ENCODE data around the gene MNDA. TPM values are rescaled to one million over a fixed set of nuclear protein-coding genes. Genes with fewer than 3 reads are reported as not detected.

MNDA gene
- 2.1 TPM for total RNA-seq

DNA sequence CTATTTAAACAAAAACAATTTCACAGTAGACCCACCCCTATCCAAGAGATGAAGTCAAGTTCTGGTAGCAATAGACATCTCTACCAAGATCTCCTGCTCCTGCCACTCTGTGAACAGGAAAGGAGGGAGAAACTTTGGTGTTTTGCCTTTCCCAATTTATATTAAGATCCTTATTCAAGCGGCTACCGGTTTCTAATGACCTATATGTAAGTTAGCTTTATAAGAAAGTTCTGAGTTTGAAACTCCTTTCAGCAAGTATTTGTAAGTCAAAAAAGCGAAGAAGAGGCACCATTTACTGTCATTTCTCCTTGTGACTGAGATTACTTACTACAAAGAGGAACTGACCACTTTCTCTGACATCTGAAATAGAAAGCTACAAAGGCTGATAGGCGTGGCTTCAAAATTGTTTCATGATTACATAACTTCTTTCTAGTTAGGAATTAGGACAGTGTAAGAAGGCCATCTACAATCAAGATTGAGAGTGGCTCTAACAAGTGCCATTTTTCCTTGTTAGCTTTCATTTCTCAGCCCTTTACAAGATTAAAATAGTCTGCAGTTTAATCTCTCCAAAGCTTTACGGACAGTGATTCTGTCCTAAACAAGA lies at the start of gene MNDA:
Gene MNDA, plus strand, starts transcription at position 448 of the 604 bp plus-strand sequence. CDS start 10,803 bp downstream, outside the sequence.
- DNase-seq (ENCODE audit: low spot score): no peak

DNA sequence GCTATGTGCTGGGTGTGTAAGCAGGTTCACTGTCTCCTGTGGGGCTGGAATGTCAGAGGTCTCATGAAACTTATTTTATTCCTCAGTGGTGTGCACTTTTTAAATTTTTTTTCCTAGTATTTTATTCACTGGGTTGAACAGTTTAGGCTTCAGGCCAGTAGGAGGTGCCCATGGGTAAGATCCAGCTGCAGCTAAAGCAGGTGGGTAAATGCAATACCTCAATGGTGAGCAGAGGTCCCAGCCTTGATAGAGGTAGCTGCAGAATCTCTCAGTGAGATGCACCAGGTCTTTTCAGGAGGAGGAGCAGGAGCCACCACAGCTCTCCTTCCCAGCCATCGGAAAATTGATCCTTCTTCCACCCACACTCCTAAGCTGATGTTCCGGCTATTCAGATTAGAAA lies 37.5 kb upstream of the MNDA start:
- no peak for DNase-seq (ENCODE audit: low spot score)

GRCh38 chr1:158794247-158794646 lies 36.9 kb upstream of the MNDA start:
- no peak for DNase-seq (ENCODE audit: low spot score)

DNA sequence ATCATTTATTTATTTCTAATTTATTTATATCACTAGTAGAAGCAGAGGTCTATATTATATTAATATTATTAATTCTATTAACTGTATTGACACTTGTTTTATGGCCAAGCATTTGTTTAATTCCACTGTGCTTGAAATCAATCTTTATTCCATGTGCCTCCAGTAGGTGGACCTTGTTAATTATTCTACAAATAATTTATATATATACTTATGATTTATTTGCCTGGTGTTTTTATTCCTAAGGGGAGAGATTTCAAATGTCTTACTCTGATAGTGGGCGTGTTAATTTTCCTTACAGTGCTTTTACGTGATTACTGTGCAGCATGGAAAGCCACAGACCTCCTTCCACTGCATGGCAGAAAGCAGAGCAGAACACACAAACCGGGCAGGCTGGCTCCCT lies 32.6 kb upstream of the MNDA start:
- DNase-seq (ENCODE audit: low spot score): no peak

DNA sequence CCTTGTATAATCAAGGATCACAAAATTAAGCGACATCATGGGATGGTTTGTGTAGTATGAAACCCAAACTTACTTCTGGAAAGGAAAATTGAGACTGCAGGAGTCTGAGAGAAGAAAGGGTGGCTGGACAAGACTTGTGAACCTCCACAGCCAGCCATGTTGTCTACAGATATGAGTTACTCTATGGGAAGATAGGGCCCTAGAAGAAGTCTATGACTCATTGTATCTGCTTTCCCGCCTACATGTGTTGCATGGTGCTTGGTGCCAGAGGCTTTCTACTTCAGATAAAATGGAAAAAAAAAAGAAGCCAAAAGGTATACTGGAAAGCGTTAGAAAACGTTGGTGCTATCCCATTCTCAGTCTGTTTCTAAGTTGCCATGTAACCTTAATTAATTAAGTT lies 31.5 kb upstream of the MNDA start:
- DNase-seq (ENCODE audit: low spot score): no peak

DNA sequence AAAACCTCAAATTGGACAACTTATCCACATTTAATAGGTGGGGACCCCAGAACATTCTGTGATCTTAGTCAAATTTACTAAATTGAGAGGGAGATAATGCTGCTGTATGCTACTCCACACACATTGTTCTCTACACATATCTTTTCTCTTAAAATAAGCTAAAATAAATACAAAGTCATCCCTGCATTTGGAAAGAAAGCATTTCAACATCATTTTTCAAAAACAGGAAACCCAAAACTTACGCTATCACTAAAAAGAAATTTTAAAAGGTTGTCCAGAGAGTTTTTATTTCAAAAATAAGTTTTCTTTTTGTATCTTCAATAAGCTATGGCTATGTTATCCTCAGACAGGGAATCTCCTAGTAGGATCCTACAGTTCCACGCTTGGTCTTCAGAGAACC lies 30.6 kb upstream of the MNDA start:
- no peak for DNase-seq (ENCODE audit: low spot score)

- DNase-seq (ENCODE audit: low spot score): no peak
Observed at GRCh38 chr1:158801396-158801795, 29.8 kb upstream of the MNDA start.

GRCh38 chr1:158803678-158804077 lies 27.5 kb upstream of the MNDA start:
- DNase-seq (ENCODE audit: low spot score): no peak

DNA sequence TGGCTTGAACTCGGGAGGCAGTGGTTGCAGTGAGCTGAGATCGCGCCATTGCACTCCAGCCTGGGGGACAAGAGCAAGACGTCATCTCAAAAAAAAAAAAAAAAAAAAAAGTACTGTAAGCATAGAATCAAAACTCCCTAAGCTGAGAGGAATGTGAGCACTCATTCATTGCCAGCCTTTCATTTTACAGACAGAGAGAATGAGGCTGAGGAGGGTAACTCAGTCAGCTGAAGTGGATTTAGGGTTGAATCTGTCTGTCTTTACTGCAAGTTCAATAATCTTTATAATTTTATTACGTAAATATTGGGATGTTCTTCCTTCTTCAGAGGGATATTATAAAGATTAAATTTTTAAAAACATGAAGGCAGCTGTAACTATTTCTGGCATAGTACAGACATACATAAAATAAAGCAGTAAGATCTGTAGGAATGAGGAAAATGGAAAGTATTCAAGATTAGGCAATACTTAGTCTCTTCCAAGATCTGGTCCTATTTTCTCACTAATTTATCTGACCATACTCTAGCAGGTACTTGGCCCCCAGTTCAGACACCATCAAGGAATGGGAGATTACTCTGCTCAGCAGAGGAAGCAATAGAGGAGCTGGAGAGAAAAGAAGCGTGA lies 24.1 kb upstream of the MNDA start:
- no peak for DNase-seq (ENCODE audit: low spot score)

DNA sequence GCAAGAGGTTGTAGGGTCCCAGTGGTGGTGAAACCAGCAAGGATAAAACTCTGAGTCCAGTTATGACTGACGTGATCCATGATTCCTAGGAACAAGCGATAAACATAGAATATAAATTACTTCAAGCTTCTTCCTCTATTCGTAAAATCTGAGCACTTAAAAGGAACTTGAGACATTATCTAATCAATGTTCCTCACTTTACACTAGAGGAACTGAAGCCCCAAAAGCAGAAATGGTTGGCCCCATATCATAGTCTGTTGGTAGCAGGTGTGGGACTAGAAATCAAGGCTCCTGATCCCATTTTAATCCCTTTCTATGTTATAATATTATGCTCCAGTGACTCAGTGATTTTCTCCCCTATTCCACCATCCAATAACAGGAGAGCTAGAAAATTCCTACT lies 21.9 kb upstream of the MNDA start:
- no peak for DNase-seq (ENCODE audit: low spot score)

GRCh38 chr1:158809862-158810261 lies 21.3 kb upstream of the MNDA start:
- DNase-seq (ENCODE audit: low spot score): no peak

DNA sequence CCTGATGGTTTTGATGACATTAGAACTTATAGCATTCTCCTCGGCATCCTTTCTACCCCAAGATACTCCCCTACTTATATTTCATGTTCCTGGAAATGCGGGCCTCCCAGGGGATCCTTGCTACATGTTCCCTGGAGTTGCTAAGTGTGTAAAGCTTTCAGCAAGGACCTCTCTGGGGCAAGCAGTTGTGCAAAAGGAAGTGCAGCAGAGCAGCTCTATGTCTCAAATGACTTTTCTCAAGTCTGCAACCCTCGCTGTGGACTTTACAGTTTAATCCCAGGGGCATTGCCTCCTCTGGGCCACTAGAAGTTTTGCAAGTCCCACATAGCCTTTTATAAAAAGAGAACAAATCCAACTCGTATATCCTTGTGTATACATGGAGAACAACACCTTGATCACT lies 20.8 kb upstream of the MNDA start:
- no peak for DNase-seq (ENCODE audit: low spot score)

DNA sequence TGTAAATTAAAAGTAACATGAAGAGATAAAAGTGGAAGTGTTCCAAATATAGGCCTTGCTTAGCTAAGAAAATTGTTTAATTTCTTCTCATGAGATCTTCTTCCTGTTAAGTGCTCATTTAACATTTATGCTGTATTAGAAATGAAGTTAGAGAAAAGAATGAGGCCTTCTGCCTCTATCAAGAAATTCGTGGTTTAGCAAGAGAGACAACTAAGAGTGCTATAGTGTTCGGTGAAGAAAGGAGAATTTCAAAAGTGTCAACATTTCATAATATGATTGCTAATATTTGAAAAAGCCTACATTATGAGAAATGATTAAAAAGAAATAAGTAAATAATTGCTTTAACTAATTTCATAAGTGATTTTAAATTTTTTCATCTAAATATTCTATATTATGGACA lies 18.8 kb upstream of the MNDA start:
- no peak for DNase-seq (ENCODE audit: low spot score)

DNA sequence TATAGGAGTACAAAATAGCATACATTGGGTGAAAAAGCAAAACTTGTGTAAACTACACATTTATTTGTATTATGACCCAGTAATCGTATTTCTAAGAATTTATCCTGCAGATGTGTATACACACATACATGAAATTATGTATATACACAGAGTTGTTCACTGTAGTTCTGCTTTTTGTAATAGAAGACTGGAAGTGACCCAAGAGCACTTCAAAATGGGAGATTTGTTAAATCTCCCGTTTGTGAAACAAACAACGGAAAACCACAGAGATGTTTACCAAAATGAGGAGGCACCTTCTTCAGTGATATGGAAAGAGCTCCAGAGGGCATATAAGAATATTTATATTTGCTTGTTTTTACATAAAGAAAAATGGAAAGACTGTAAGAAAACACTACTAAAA lies 18.0 kb upstream of the MNDA start:
- DNase-seq (ENCODE audit: low spot score): no peak

GRCh38 chr1:158814970-158815369 lies 16.2 kb upstream of the MNDA start:
- no peak for DNase-seq (ENCODE audit: low spot score)

- DNase-seq (ENCODE audit: low spot score): no peak
Observed at GRCh38 chr1:158818560-158818959, 12.6 kb upstream of the MNDA start.

GRCh38 chr1:158818975-158819431 lies 12.1 kb upstream of the MNDA start:
- no peak for DNase-seq (ENCODE audit: low spot score)

GRCh38 chr1:158819461-158820443 lies 11.4 kb upstream of the MNDA start:
- DNase-seq (ENCODE audit: low spot score): no peak

DNA sequence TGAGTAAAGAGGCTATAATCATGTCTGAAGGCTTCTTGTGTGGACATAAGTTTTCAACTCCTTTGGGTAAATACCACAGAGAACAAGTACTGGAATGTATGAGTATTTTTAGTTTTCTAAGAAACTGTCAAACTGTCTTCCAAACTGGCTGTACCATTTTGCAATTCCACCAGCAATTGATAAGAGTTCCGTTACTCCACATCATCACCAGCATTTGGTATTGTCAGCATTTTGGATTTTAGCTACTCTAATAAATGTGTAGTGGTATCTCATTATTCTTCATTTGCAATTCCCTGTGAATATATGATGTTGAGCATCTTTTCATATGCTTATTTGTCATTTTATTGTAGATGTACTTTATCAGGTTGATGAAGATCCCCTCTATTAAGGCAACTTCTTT lies 9.4 kb upstream of the MNDA start:
- DNase-seq (ENCODE audit: low spot score): no peak

GRCh38 chr1:158830074-158830677 lies 975 bp upstream of the MNDA start:
- DNase-seq (ENCODE audit: low spot score): no peak

DNA sequence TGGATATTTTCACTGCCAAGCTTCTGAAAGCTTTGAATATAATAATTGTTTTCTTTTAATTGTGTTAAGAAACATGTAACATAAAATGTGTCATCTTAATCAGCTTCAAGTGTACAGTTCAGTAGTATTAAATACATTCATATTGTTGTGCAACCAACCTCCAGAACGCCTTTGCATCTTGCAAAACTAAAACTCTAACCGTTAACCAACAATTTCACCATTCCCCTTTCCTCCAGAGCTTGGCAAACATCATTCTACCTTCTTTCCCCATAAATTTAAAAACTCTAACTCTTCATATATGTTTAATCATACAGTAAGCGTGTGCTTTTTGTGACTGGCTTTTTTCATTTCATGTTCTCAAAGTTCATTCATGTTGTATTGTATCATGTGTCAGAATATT lies 2.1 kb downstream of the MNDA start:
- no peak for DNase-seq (ENCODE audit: low spot score)

DNA sequence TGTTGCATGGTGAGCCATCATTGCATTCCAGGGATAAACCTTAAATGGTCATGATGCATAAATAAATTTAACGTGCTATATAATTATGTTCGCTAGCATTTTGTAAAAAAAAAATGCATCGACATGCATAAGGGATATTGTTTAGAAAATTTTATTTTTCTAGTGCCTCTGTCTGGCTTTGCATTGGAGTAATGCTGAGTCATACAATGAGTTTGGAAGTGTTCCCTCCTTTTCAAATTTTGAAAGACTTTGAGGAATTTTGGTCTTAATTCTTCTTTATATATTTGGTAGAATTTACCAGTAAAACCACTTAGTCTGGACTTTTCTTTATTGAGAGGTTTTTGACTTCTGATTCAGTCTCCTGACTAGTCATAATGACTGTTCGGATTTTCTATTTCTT lies 4.9 kb downstream of the MNDA start:
- no peak for DNase-seq (ENCODE audit: low spot score)

Measured in ureter (tissue), 1 donor.